ENCODE results near the gene MANBA. TPM values are rescaled to one million over a fixed set of nuclear protein-coding genes. Genes with fewer than 3 reads are reported as not detected.
"Not testable (repeated sequence)": the region's sequence is repeated elsewhere in the genome, so short reads cannot be mapped to it uniquely, and the experiment has no call there.

MANBA gene
- total RNA-seq, 2 donors from 2014 or later, result 16.7 to 24.8 TPM

- DNase-seq (ENCODE audit: low spot score), result no peak
- intact Hi-C loops (cut with DNase I), result no loop called here
Observed at GRCh38 chr4:102774254-102774653, 13.5 kb upstream of the MANBA start.

- intact Hi-C loops (cut with DNase I), result no loop called here
Observed at GRCh38 chr4:102772738-102773340, 12.1 kb upstream of the MANBA start.

GRCh38 chr4:102764901-102765300 is 4.1 kb upstream of the MANBA start:
- no peak for DNase-seq (ENCODE audit: low spot score)
- intact Hi-C loops (cut with DNase I), result no loop called here

More at GRCh38 chr4:102772738-102773340, 12.1 kb upstream of the MANBA start:
- no peak for DNase-seq (ENCODE audit: low spot score)

DNA sequence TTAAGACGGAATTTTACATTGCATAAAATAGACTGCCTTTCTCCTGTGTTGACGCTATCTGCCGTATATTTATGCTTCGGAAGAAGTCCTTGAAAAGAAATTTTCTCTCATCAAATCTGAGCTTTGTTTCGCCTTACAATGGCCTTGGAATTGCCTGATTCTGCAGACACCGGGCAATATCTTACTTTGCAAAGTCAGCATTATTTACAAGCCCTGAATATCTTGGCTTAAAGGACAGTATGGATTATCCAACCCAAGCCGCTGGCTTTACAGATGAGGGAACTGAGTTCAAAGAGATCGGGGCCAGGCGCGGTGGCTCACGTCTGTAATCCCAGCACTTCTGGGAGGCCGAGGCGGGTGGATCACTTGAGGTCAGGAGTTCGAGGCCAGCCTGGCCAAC is 1.1 kb upstream of the MANBA start:
- intact Hi-C loops (cut with DNase I), result no loop called here
- DNase-seq (ENCODE audit: low spot score), result no peak

DNA sequence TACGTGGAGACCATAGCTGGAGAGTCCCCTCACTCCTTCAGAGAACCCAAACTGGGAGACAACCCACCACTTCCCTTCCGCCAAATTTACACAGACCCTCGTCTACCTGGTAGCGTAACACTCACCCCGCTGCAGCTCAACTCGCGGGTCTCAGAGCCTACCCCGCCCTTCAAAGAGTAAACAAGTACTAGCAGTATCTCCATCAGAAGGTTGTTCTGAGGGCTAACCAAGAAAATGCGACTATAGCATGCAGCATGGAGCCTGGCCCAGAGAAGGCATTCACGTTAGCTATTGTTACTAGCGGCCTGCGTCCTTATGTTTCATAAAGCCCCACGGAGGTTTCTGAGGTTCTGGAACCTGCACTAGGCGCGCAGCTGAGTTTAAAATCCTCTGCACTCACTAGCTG is 531 bp upstream of the MANBA start:
- intact Hi-C loops (cut with DNase I), result no loop called here
- DNase-seq (ENCODE audit: low spot score), result no peak

DNA sequence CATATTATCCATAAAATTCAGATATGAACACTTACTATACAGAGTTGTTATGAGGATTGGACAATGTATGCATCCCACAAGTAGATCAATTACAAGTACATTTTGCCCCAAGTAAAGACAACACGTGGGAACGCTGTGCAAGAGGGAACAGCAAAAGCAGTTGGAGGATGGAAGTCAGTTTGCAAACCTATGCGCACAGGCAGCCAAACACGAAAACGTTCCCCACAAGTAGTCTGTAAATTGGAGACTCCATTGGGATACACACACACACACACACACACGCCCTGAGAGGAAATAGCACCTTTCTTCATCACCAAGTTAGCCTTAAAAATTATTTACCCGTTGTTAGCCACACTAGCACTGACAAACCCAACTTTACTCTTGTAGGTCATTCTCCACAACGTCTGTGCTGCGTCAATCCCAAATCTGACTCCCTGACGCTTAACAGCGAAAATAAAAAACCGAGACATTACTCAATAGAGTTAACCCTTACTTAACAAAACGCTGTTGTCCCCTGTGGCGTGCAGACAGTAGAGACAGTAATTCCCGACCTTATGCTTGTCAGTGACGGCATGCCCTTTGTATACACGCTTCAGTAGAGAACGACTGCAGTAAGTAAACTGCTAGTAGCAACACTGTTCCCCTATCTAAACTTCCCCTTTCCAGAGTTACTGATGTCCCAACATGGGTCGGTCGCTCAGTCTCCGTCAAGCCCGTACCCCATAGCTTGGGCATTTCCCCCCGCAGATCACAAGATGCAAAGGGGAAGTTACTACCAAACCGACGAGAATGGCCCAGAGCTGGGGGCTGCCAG is 730 bp downstream of the MANBA start:
- intact Hi-C loops (cut with DNase I), result no loop called here

GRCh38 chr4:102758241-102759160 is 2.3 kb downstream of the MANBA start:
- intact Hi-C loops (cut with DNase I), result no loop called here
- no peak for DNase-seq (ENCODE audit: low spot score)

More for the DNA sequence above, 730 bp downstream of the MANBA start:
- no peak for DNase-seq (ENCODE audit: low spot score)

GRCh38 chr4:102757681-102758080 is 3.1 kb downstream of the MANBA start:
- DNase-seq (ENCODE audit: low spot score), result no peak
- intact Hi-C loops (cut with DNase I), result no loop called here

GRCh38 chr4:102754044-102754443 is 6.7 kb downstream of the MANBA start:
- intact Hi-C loops (cut with DNase I), result no loop called here
- DNase-seq (ENCODE audit: low spot score), result no peak

GRCh38 chr4:102751941-102752340 is 8.8 kb downstream of the MANBA start:
- intact Hi-C loops (cut with DNase I), result no loop called here
- DNase-seq (ENCODE audit: low spot score), result no peak

- intact Hi-C loops (cut with DNase I); DNase-seq (ENCODE audit: low spot score): not testable (repeated sequence)
Observed at GRCh38 chr4:102743352-102743751, 17.4 kb downstream of the MANBA start.

GRCh38 chr4:102738802-102739201 is 22.0 kb downstream of the MANBA start:
- DNase-seq (ENCODE audit: low spot score), result not testable (repeated sequence)

GRCh38 chr4:102736636-102737549 is 23.9 kb downstream of the MANBA start:
- intact Hi-C loops (cut with DNase I), result no loop called here
- DNase-seq (ENCODE audit: low spot score), result no peak

More at GRCh38 chr4:102738802-102739201, 22.0 kb downstream of the MANBA start:
- intact Hi-C loops (cut with DNase I), result not testable (repeated sequence)

- intact Hi-C loops (cut with DNase I), result no loop called here
- DNase-seq (ENCODE audit: low spot score), result no peak
Observed at GRCh38 chr4:102735582-102735981, 25.2 kb downstream of the MANBA start.

GRCh38 chr4:102734591-102735385 is 26.0 kb downstream of the MANBA start:
- no peak for DNase-seq (ENCODE audit: low spot score)
- intact Hi-C loops (cut with DNase I), result no loop called here

- no peak for DNase-seq (ENCODE audit: low spot score)
- intact Hi-C loops (cut with DNase I), result no loop called here
Observed at GRCh38 chr4:102734116-102734515, 26.7 kb downstream of the MANBA start.

GRCh38 chr4:102733084-102733483 is 27.7 kb downstream of the MANBA start:
- DNase-seq (ENCODE audit: low spot score), result no peak
- intact Hi-C loops (cut with DNase I), result no loop called here

DNA sequence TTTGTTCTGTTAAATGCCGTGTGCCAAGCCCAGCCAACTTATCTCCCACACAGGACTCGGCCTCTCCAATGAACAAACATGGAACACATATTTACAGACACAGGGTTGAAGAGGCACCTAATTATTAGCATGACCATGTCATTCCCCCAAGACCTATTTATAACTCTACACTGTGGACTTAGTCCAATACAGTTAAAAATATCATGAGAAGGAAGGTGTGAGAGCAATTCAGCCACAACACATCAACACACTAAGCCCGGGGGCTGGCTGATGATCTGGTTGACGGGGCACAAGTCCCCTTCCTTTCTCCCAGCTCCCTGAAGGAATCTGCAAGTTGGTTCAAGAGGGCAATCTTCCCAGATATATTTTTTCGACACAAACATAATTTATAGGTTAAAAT is 28.1 kb downstream of the MANBA start:
- no peak for DNase-seq (ENCODE audit: low spot score)
- intact Hi-C loops (cut with DNase I), result no loop called here

Measured in posterior vena cava (tissue), 2 donors.